Loucy (cell line): ENCODE data around the gene PPP1CA.

Source experiments
- EZH2phosphoT487 ChIP-seq: fragments of 200-600 bp; IDR thresholded peaks from 2 replicates; pipeline ENCODE4 v1.6.1; 2018; ENCODE audit warnings: antibody characterized with exemption, mild to moderate bottlenecking, moderate library complexity, borderline replicate concordance
- TF ChIP-seq, protein P1 (sequence below): fragments of 200-600 bp; sonication (generic); conservative IDR thresholded peaks from 2 replicates; pipeline ENCODE4 v1.5.1; 2014; ENCODE audit warnings: mild to moderate bottlenecking, antibody characterized with exemption, low read length

DNA sequence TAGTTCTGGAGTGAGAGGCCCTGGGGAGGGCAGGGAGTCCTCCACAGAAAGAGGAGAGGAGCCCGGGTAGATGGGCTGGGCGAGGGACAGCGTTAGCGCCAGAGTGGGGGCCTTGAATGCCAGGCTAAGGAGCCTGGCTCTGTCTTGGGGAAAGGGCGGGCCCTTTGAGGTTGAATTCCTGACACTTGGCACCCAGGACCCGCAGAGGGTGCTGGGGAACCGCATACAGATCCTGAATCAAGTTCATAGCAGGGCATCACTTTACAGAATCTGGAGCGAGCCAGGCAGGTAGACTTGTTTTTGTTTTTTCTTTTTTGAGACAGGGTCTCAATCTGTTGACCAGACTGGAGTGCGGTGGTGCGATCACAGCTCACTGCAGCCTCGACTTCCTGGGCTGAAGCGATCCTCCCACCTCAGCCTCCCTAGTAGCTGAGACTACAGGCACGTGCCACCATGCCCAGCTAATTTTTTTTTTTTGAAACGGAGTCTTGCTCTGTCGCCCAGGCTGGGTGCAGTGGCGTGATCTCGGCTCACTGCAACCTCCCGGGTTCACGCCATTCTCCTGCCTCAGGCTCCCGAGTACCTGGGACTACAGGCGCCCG, 19.9 kb upstream of the PPP1CA start:
- TF ChIP-seq, protein P1, sequence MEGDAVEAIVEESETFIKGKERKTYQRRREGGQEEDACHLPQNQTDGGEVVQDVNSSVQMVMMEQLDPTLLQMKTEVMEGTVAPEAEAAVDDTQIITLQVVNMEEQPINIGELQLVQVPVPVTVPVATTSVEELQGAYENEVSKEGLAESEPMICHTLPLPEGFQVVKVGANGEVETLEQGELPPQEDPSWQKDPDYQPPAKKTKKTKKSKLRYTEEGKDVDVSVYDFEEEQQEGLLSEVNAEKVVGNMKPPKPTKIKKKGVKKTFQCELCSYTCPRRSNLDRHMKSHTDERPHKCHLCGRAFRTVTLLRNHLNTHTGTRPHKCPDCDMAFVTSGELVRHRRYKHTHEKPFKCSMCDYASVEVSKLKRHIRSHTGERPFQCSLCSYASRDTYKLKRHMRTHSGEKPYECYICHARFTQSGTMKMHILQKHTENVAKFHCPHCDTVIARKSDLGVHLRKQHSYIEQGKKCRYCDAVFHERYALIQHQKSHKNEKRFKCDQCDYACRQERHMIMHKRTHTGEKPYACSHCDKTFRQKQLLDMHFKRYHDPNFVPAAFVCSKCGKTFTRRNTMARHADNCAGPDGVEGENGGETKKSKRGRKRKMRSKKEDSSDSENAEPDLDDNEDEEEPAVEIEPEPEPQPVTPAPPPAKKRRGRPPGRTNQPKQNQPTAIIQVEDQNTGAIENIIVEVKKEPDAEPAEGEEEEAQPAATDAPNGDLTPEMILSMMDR = no peak
- TF ChIP-seq EZH2phosphoT487 = no peak
